ENCODE data around the gene ATG4C.

Gene ATG4C

GRCh38 chr1:62840555-62840954 is 56.6 kb downstream of the ATG4C start:
- DNase-seq (ENCODE audit: low read depth in 3 of 3): no peak

DNA sequence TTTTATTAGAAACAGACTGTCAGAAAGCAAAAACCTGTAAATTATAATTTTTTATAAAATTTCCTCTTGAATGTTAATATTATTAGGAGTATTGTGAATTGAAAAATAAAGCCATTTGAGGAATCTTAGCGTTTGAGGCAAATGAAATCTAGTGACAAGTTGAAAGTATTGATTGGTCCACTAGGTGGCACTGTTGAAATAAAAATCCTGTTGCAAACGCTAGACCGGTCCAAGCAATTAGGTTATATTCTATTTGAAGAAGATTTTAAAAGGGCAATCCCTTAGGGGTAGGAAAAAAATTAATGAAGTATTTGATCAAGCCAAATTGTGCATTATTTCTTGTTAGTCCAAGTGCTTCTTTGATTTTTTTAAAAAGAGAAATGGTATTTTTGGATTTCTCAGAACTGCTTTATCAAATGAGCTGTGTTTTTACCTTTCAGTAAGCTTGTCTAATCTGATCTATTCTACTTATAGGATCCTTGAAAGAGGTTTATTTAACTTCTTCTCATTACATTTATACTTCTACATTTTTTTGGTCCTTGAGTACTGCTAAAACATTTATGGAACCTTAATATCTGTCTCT is 57.7 kb downstream of the ATG4C start:
- DNase-seq (ENCODE audit: low read depth in 3 of 3): peak in 1 of 3 donors; percentile 7

DNA sequence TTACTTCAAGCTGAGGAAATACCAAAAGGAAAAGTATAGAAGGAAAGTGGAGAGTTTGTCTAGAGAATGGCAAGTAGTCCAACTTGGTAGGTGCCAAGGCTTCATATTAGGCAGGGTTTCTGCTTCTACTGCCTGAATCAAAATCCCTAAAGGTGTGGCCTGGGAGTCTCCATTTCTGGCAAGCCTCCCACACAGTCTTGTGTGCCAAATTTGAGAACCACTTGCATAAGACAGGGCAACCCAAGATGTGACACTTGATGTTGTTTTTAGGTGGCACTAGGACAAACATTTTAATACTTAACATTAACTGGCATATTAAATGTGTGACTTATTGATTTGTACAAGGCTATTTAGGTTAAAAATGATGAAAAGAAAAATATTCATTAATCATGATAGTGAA is 60.1 kb downstream of the ATG4C start:
- DNase-seq (ENCODE audit: low read depth in 3 of 3): no peak

- no peak for DNase-seq (ENCODE audit: low read depth in 3 of 3)
Observed at GRCh38 chr1:62849031-62849430, 65.1 kb downstream of the ATG4C start.

DNA sequence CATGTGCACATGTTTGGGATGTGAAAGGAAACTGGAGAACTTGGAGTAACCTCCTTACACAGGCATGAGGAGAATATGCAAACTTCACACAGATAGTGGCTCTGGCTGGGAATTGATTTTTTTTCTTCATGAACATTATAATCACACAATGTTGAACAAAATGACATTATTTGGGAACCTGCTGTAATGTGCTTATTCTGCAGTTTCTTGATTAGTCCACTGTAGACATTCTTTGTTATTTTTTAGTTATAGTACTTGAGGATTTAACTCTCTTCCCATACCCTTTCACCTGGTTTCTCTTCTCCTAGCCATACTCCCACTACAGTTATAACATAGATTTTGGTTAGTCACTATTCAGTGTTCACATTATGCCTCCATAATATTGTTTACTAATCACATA is 68.3 kb downstream of the ATG4C start:
- DNase-seq (ENCODE audit: low read depth in 3 of 3): no peak

GRCh38 chr1:62856960-62857359 is 73.0 kb downstream of the ATG4C start:
- no peak for DNase-seq (ENCODE audit: low read depth in 3 of 3)

GRCh38 chr1:62869217-62869754 is 85.4 kb downstream of the ATG4C start:
- no peak for DNase-seq (ENCODE audit: low read depth in 3 of 3)

GRCh38 chr1:62870148-62870547 is 86.2 kb downstream of the ATG4C start:
- no peak for DNase-seq (ENCODE audit: low read depth in 3 of 3)

GRCh38 chr1:62875676-62876075 is 91.7 kb downstream of the ATG4C start:
- DNase-seq (ENCODE audit: low read depth in 3 of 3): no peak

- DNase-seq (ENCODE audit: low read depth in 3 of 3): no peak
Observed at GRCh38 chr1:62876535-62876934, 92.6 kb downstream of the ATG4C start.

DNA sequence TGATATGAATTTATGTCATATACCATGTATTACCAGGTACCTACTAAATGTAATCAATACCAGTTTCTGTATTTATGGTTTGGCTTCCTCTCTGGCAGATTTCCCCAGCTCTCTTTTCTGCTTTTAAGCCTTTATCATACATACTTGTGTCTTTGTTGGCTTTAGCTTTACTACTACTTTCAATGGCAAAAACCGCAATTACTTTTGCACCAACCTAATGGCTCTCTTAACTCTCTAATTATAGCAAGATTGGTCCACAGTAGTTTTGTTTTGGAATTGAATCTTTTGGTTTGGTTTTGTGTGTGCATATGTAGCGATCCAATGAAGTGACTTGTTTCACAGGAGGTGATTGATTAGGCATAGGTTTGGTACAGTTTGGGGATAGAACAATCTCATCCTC is 93.6 kb downstream of the ATG4C start:
- DNase-seq (ENCODE audit: low read depth in 3 of 3): no peak

DNA sequence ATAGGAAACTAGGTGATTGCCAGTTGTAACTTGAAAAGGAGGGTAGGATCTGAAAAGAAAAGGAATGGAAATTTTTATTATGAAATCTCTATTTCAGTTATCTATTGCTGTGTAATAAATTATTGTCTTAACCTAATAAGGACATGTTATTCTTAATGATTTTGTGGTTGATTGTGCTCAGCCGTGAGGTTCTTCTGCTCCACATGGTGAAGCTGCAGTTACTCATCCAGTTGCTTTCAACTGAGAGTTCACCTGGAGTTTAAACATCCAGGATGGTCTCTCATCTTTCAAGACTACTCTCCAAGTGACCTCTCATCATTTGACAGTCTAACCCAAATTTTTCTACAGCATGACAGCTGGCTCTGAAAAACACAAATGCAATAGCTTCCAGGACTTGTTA is 96.0 kb downstream of the ATG4C start:
- DNase-seq (ENCODE audit: low read depth in 3 of 3): no peak

DNA sequence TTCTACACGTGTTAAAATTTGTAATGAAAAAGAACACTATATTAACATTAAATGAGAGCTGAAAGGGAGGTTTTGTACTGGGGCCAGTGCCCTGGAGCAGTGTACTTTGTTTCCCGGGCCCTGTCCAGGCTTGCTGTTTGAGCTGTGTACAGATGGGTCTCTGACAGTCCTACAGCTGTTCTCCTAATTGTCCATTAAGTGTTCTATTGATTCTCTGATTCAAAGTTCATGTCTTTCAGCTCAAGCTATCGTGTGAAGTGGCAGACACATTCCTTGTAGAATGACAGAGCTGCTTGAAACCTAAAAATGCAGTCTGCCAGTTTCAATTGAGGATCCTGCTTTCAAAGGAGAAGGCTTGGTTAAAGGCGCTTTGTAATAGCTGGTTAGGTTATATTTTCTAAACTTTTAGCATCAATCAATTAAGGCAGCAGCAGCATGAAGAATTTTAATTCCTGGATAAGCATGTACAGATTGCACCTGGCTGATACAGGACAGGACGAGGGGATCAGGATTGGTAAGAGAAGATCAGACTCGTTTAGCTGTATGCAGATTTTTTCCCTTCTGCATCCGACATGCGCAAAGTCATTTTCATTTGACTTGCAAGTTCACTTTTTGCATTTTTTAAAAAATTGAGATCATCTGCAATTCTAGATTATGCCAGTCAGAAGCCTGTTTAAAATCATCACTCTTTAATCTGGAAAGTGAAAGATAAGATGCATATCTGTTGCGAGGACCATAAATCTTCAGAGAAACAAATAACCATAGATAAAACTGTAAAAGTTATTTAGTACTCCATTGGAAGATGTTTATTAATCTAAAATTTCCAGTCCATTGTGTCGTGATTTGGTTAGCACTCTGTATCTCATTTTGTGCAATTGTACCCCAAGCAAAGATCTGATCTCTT is 98.5 kb downstream of the ATG4C start:
- no peak for DNase-seq (ENCODE audit: low read depth in 3 of 3)

DNA sequence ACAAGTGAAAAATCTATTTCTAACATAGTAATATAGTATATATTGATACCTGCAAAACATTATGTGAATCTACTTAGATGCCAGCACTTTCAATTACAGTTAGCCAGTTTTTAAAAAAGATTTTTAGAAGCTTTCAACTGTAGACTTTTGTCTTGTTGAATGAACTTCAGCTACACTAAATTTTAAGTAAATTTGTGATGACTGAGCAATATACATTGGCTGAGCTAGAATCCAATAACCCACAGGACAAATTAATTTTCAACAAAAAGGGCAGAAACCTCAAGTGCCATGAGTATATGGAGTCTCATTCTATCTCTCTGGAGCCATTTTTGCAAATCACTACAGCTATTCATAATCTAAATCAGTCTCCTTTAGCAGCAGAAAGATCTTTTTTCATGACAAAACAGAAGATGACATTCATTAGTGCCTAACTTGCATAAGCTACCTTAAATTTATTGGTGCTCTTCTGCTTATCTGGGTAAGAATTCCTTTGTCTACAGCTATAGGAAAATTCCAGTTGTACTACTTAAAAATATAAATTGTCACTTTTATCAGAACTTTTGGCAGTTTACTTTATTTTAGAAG is 100.3 kb downstream of the ATG4C start:
- DNase-seq (ENCODE audit: low read depth in 3 of 3): no peak

DNA sequence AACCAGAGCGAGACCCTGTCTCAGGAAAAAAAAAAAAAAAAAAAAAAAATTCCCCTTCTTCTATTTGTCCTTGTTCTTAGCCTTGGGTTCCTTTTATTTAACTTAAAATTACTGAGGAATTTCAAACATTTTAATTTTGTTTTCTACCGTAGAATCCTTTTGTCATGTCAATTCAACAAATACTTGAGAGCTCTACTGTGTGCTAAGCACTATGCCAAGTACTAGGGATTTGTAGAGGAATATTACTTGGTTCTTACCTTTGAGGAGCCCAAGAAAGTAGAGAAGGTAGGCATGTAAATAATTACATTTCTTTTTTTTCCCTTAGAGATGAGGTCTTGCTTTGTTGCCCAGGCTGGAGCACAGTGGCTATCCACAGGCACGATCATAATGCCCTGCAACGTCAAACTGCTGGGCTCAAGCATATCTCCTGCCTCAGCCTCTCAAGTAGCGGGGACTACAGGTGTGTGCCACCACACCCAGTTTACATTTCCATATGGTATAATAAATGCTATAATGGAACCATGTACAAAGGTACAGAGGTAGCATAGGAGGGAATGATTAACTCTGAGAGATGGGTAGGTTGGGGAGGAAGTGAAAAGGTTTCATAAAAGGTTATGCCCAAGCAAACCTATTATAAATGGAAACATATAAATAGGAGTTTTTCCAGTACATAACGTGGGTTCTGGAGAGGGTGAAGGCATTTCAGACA is 104.0 kb downstream of the ATG4C start:
- no peak for DNase-seq (ENCODE audit: low read depth in 3 of 3)

- no peak for DNase-seq (ENCODE audit: low read depth in 3 of 3)
Observed at GRCh38 chr1:62891956-62892562, 108.1 kb downstream of the ATG4C start.

GRCh38 chr1:62897788-62898187 is 113.9 kb downstream of the ATG4C start:
- no peak for DNase-seq (ENCODE audit: low read depth in 3 of 3)

DNA sequence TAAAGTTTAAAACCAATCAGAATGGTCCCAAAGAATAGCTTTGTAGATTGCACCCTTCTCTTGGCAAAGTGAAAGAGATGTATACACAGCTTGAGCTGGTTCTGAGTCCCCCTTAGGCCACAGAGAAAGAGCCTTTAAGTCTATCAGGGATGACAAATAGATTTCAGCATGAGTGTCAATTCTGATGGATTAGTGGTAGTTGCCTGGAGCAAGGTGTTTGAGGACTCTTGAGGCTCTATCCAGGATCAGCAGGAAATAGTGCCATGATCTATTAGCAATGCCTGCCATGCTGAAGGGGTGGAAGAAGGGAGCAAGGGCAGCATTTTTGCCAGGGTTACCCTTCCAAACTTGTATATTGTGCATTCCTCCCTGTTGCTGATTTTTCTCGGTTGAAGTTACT is 116.6 kb downstream of the ATG4C start:
- no peak for DNase-seq (ENCODE audit: low read depth in 3 of 3)

DNA sequence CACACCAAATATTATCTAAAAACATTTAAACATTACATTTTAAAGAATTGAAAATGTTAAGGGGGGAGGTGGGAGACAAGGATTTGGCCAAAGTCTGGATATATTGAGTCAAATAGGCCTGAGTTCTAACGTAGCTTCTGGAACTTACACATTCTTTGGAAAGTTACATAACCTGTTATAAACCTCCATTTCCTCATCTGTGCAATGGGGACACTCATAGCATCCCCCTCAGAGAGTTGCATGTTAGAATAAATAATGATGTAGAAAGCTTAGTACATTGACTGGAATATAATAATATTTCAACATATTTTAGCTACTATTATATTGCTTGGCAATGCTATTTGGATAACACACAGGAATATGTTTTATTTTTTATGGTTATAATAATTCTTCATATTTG is 117.7 kb downstream of the ATG4C start:
- no peak for DNase-seq (ENCODE audit: low read depth in 3 of 3)

DNA sequence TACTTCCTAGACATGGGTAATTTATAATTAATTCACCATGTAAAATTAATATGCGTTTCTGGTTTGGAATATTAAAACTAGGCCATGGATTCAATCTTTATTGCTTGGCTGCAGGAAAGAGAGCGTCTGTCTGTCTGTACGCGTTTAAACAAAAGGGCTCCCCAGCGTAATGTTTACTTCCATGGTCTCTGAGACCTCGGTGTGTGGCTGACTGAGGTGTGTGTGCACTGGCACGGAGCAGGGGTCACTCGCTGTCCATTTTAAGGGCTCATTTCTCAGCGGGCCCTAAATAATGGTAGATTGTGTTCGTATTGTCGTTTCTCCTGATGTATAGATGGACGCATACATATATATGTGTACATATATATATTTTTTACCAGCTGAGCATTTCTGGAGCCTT is 119.6 kb downstream of the ATG4C start:
- DNase-seq (ENCODE audit: low read depth in 3 of 3): no peak

- no peak for DNase-seq (ENCODE audit: low read depth in 3 of 3)
Observed at GRCh38 chr1:62903982-62904855, 120.3 kb downstream of the ATG4C start.
